G401.6 (cell line): ENCODE results near the gene TBC1D14.
"Not testable (repeated sequence)": the region's sequence is repeated elsewhere in the genome, so short reads cannot be mapped to it uniquely, and the experiment has no call there.

Experiments
- FAIRE-seq: peaks from 2 replicates; lab custom pipeline; 2012; peaks lifted over from hg19 to GRCh38; lab: Jason Lieb, UNC

Gene TBC1D14

DNA sequence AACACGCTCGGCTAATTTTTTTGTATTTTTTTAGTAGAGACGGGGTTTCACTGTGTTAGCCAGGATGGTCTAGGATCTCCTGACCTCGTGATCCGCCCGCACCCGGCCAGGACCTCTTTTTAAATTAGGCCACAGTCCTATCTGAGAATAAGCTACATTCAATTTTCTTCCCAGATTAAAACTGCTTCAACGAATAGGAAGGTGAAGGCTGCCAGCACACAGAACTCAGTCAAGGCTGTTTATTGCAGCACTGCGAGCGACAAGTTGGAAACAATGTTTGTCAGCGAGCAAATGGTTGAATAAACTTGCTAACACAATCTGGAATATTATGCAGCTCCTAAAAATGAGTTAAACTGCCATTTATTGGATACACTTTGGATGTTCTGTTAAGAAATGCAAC, 156.4 kb downstream of the TBC1D14 start:
- FAIRE-seq = no peak

- FAIRE-seq = no peak
Observed at GRCh38 chr4:7066493-7066892, 156.9 kb downstream of the TBC1D14 start.

DNA sequence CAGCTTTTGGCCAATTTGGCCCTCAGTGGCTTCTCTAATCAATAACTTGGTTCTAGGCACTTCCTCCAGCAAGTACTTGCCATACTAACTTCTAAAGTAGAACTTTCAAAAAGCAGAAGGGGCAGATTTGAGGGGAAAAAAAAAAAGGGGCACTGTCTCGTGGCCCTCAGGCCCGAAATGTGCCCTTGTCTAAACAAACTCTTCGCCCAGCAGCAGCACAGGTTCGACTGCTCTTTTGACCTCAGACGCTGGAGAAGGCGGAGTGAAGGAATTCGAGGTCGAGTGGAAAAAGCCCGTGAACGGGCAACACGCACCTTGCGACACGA, 157.5 kb downstream of the TBC1D14 start:
- no peak for FAIRE-seq

DNA sequence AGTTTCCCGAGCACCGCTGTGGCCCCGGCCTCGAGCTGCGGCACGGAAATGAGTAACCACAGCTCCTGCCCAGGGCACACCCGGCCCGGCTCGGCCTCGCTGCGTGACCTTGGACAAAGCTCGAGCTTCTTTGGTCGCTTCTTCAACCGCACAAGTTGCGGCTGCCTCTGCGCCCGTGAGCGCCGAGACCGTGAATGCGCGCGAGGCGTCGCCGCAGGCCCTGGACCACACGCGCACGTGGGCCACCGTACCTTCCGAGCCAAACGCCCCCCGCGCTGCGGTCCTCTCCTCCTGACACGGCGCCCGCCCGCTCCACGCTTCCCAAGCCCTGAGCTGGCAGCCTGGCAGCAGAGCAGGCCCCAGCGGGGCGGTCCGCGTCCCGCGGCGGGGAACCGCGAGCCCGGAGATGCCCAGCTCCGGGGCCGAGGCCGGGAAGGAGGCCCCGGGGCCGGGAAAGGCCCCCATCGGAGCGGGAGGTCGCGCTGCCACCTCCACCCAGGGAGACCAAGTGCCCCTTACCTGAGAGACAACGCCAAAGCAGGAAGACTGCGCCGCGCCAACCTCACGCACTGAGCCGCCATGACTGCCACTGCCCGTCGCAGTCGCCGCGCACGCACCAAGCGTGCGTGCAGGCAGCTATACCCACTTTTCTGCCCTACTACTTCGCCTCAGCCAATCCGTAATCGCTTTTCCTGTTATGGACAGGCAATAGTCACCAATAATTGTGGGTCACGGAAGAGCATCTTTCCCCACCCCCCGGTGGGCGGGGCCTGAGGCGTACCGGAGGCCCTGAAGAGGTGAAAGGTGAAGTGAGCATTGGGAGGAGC, 158.0 kb downstream of the TBC1D14 start, which contains the start of gene GRPEL1:
GRPEL1 (minus strand) TSS at position 613 of the 827 bp plus-strand sequence; CDS start at position 581, 32 bp downstream.
- peak; percentile 97 for FAIRE-seq

DNA sequence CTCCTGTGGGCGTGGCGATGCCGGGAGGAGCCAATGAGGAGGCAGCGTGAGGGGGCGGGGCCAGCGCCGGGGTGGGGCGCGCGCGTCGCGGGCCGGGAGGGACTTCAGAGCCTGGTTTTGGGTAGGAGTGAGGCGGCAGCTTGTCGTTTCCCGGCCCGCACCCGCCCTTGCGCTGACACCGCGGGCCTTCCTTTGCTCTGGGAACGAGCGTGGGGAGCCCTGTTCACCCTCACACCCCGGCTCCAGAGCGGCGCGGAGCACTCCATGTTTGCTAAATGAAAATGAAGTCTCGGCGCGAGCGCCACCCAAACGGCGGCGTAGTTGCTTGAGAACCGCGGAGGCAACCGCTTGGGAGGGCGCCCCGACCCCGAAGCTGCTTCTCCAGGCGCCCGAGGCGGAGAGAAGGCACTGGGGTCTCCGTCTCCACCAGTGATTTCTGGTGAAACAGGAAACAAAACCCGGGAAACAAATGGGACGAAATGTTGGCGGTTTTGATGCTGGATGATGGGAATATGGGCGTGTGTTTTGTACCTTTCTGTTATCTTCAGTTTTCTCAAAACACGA, 158.7 kb downstream of the TBC1D14 start:
- FAIRE-seq = no peak

DNA sequence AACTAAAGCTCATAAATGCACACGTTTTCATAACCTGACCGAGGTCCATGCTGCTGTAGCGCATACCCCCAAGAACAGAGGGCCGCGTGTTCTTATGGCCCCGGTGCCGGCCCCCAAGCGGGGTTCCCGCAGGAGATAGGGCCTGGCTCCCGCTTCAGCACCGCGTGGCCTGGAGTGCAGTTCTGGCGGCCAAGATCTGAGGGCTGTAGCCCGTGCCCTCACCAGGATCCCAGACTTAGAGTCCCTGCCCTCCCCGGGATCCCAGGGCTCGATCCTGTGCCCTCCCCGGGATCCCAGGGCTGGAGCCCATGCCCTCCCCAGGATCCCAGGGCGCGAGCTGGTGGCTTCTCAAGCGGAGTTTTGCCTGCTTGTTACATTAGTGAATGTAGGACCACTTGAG, 159.3 kb downstream of the TBC1D14 start:
- no peak for FAIRE-seq

DNA sequence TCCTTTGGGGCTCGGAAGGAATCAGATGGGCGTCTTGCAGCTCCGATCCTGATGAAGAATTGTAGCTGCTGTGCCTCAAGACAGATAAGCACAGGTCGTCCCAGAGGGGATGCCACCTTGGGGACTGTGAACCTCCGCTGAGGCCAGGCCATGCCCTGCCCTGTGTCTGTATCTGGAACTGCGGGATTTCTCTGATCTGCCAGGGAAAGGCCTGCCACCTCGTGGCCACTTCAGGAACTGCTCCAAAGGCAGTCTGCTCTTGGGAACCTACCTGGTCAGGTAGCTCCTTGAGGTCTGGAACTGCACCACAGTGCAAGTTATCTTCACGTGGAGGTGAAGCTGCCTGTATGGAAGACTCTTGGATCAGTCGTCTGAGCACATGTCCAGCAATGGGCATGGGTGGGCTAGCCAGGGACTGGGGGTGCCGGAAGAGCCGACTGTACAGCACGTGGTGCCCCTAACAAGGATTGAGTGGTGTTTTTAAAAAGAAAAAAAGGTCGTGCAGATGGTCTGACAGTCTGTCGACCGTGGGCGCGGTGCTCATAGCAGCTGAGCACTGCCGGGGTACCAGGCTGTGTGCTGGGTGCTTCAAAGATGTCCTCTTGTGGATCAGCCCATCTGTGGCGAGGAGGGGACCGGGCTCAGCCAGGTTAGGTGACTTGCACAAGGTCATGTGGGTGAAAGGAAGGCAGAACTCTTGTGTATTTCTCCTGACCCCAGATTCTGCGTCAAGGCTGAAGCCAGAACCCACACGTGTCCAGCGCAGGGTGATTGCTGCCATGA, 161.3 kb downstream of the TBC1D14 start:
- peak; percentile 74 for FAIRE-seq

GRCh38 chr4:7073059-7073458, 163.4 kb downstream of the TBC1D14 start:
- FAIRE-seq = no peak

- FAIRE-seq = peak; percentile 65
Observed at GRCh38 chr4:7073526-7074390, 164.1 kb downstream of the TBC1D14 start.

GRCh38 chr4:7074426-7074825, 164.8 kb downstream of the TBC1D14 start:
- FAIRE-seq = no peak

- no peak for FAIRE-seq
Observed at GRCh38 chr4:7075962-7076695, 166.5 kb downstream of the TBC1D14 start.

DNA sequence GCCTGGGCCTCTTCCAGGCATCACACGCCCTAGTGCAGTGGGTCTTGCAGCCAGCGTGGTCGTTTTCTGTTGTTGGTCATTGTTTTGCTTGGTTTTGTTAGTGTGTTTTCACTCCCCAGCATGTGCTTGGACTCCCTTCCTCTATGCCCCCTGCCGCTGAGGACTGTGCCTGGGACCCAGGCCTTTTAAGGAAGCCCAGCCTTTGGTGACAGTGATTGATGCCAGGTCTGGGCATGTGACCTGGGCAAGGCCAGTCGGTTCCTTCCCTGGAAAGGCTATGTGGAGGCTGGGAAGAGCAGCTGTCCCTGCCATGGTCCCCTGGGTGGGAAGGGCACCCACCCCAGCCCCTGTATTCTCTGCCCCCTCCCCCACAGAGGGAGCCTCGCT, 167.1 kb downstream of the TBC1D14 start:
- FAIRE-seq = no peak

DNA sequence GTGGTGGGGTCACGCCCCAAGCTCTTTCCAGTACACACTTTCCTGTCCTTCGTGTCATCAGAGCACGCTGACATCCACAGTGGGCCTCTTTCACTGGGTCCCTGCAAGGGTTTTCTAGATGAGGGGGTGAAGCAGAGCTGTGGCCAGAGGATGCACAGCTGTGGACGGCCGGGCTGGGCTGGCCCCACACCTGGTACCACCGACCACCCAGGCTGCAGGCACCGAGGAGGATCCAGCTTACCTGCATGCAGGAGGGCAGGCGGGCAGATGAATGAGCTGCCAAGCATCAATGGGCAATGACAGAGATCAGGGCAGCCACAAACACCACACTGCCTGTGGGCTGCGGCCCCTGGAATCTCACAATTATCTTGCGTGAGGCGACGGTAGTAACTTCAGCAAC, 167.7 kb downstream of the TBC1D14 start:
- no peak for FAIRE-seq

- FAIRE-seq = no peak
Observed at GRCh38 chr4:7078025-7078424, 168.4 kb downstream of the TBC1D14 start.

DNA sequence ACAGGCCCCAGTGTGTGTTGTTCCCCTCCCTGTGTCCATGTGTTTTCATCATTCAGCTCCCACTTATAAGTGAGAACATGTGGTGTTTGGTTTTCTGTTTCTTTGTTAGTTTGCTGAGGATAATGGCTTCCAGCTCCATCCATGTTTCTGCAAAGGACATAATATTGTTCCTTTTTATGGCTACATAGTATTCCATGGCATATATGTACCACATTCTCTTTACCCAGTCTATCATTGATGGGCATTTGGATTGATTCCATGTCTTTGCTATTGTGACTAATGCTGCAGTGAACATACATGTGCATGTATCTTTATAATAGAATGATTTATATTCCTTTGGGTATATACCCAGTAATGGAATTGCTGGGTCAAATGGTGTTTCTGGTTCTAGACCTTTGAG, 169.9 kb downstream of the TBC1D14 start:
- FAIRE-seq = not testable (repeated sequence)

GRCh38 chr4:7079909-7080308, 170.3 kb downstream of the TBC1D14 start:
- FAIRE-seq = not testable (repeated sequence)
